ENCODE measurements around the gene PRSS56.

PRSS56 gene

DNA sequence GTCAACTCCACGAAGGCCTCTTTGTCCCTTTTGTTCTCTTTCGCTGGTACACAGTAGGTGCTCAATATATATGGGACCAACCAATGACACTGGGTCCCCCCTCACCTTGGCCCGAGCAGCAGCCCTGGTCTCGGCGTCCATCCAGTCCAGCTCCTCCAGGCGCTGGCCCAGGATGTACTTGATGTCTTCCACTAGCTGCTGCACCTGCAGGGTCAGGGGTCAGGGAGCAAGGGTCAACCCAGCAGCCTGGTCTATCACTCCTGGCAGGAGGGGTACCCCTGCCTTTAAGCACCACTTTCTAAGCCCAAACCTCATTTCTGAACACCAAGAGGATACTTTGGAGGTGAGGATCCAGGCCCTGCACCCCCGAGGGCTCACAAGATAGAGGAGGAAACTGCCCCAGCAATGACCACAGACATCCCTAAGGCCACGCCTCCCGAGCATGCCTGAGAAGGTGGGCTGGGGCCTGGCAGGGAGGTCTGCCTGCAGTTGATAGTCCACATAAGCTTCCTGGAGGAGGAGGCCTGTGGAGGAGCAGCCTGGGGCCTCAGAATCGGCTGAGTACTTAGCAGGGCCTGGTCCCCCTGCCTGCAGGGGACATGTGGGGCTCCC is 36.8 kb upstream of the PRSS56 start:
- Mint-ChIP-seq H3K27me3 (peaks cover 16 to 71% of the 10 kb centered on the region in 2 donors), H3K36me3 (ENCODE audit: insufficient read depth) (no peaks in the 10 kb centered on the region), H3K9me3 (no peaks in the 10 kb centered on the region), H3K27ac (no peak overlapping the region), H3K4me1 (ENCODE audit: low read depth in 2 of 2) (peaks cover 5 to 8% of the 10 kb centered on the region in 2 donors), H3K4me3 (no peak overlapping the region)
- DNase-seq = no peak
- ATAC-seq (replicated peaks) = no peak

DNA sequence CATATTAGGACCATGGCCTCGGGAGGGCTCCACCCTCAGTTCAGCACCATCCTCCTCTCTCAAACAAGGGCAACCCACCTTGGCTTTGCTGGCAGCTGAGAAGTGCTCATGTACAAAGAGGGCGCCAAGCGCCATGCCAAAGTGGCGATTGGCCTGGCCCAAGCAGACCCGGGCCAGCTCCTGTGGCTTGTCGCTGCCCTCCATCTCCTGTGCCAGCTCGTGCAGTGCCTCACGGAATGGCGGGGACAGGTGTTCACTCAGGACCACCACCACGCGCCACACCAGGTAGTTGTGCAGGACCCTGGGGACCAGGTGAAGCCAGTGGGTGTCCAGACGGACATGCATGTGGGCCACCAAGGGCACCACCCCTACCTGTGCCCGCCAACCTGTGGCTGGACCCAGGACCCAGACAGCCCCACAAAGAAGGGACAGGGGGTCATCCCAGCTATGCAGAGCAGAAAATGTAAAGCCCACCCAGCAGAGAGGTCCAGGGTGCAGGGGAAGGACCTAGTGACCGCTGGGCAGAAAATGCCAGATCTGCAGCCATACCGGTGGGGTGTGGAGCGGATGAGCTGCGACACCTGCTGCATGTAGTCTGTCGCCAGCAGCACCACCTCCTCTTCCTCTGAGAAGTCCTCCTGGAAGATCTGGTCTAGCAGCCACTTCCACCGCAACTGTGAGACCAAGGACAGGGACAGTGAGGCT is 36.1 kb upstream of the PRSS56 start:
- no peak for DNase-seq
- Mint-ChIP-seq H3K4me1 (ENCODE audit: low read depth in 2 of 2) (peaks cover 5 to 11% of the 10 kb centered on the region in 2 donors), H3K9me3 (no peaks in the 10 kb centered on the region), H3K4me3 (no peak overlapping the region), H3K27ac (no peak overlapping the region), H3K36me3 (ENCODE audit: insufficient read depth) (no peaks in the 10 kb centered on the region), H3K27me3 (peaks cover 22 to 74% of the 10 kb centered on the region in 2 donors)
- no peak for ATAC-seq (replicated peaks)

DNA sequence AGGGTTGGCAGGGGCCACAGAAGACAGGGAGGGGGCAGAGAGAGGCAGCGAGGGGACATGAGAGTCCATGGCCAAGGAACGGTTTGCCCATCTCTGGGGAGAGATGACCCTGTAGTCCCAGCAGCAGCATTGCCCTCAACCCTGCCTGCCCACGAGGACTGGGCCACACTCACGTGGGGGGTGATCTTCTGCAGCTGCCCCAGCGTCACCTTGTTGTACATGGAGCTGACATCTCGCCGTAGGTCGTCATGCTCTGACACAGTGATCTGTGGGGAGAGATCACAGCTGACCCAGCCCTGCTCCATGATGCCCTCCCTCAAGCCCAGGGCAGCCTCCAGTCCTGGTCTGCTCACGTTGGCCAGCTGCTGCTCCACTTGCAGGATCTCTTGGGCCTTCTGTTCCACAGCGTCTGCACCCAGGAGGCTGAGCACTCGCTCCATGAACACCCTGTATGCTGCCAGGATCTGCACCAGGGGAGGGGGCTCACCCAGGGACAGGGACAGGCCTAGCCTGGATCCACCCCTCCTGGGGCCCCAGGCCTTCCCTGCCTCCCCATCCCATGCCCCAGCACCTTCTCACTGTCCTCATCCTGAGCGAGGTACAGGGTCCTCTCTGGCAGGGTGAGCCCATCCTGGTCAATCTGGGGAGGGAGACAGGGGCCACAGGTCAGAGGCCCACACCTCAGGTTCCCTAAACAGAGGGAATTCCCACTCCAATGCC is 35.4 kb upstream of the PRSS56 start:
- peaks cover 5 to 11% of the 10 kb centered on the region in 2 donors for H3K4me1 Mint-ChIP-seq (ENCODE audit: low read depth in 2 of 2)
- H3K9me3 Mint-ChIP-seq = no peaks in the 10 kb centered on the region
- peak overlapping the region; percentile 31 to 42 for H3K4me3 Mint-ChIP-seq
- H3K36me3 Mint-ChIP-seq (ENCODE audit: insufficient read depth) = no peaks in the 10 kb centered on the region
- H3K27ac Mint-ChIP-seq = no peak overlapping the region
- DNase-seq (no peak), ATAC-seq (replicated peaks) (no peak)
- peaks cover 29 to 74% of the 10 kb centered on the region in 2 donors for H3K27me3 Mint-ChIP-seq

DNA sequence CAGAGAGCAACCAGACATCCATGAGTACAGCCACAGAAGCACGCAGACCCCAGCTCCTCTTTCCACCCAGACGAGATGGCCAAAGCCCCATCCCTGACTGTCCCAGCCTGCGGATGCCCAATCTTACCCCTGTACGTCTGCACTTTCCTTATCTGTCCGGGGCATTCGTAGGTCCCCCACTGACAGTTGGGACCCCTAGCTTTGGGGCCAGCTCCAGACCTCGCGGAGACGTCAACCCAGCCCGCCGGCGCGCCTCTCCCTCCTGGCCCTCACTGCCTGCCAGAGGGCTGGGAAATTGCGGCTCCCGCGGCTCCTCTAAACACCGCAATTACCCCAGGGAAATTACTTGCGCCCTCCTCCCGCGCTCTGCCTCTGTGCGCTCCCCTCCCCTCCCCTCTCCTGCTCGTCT is 34.8 kb upstream of the PRSS56 start:
- peaks cover 35 to 79% of the 10 kb centered on the region in 2 donors for H3K27me3 Mint-ChIP-seq
- H3K27ac Mint-ChIP-seq = no peak overlapping the region
- ATAC-seq (replicated peaks) = no peak
- no peaks in the 10 kb centered on the region for H3K36me3 Mint-ChIP-seq (ENCODE audit: insufficient read depth)
- H3K9me3 Mint-ChIP-seq = no peaks in the 10 kb centered on the region
- H3K4me1 Mint-ChIP-seq (ENCODE audit: low read depth in 2 of 2) = peaks cover 5 to 11% of the 10 kb centered on the region in 2 donors
- H3K4me3 Mint-ChIP-seq = peak overlapping the region; percentile 31 to 42
- DNase-seq = no peak

DNA sequence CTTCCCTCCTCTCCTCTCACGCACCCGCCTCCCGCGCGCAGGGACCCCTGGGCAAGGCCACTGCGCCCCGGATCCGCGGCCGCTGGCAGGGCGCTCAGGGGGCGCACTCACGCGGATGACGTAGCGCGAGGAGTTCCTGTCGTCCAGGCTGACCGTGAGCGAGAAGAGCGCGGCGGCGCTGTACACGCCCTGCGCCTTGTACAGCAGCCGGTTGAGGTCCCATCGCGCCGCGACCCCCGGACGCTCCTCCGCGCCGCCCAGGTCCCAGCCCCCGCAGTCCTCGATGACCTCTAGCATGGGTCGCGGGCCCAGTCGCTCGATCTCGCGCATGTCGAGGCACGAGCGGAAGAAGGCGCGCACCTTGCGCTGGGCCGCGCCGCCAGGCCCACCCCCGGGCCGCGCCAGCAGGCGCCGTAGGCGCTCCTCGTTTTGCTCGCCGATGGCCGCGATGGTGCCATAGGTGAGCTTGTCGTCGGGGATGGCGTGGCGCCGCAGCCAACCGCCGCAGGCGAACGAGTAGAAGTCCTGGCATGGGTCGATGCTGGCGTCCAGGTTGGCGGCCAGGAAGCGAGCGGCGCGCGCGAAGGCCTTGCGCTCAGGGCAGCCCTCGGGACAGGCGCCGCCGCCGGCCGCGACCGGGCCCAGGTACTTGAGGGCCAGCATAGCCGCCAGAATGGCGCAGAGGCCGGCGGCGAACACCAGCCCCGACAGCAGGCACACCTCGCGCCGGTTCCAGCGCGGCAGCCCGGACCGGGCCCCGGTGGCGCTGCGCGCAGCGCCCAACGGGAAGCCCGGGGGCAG is 34.2 kb upstream of the PRSS56 start:
- Mint-ChIP-seq H3K4me3 (peak overlapping the region in 1 of 2 donors; percentile 31), H3K27ac (no peak overlapping the region), H3K27me3 (peaks cover 40 to 80% of the 10 kb centered on the region in 2 donors), H3K9me3 (no peaks in the 10 kb centered on the region), H3K36me3 (ENCODE audit: insufficient read depth) (no peaks in the 10 kb centered on the region), H3K4me1 (ENCODE audit: low read depth in 2 of 2) (peaks cover 5 to 11% of the 10 kb centered on the region in 2 donors)
- no peak for ATAC-seq (replicated peaks)
- no peak for DNase-seq

DNA sequence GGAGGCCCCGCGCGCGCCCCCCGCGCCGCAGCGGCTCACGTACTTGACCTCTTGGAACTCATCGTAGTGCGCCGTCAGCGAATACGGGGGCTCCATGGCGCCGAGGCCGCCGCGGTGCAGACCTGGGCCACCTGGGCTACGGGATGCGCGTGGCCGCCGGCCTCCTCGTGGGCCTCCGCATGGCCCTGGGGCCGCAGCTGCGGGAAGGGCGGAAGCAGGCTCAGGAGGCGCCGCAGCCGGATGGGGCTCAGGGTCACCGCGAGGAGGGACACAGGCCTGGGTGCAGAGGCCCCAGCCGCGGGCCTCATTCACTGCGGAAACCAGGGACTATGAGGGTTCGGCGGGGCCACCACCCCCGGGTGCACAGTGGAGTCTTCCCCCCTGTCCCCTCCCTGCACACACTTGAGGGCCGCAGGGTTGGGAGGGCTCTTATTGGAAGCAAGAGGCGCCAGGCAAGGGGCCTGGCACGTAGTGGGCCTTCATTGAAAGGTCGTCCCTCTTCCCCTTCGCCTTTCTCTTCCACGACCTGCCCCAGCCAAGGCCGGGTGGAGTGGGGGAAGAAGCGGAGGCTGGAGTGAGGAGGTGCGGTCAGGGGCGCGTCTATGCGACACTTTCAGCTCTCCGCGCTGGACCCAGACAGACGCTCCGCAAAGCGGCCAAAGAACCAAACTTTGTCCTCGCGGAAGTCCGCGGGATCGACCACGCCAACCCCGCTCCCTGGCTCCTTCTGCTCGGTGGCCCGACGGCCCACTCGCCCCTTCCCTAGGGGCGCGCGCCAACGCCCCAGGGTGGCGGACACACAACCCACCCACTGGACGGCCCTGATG is 33.4 kb upstream of the PRSS56 start:
- Mint-ChIP-seq H3K4me3 (peak overlapping the region; percentile 8 to 23), H3K9me3 (no peaks in the 10 kb centered on the region), H3K36me3 (ENCODE audit: insufficient read depth) (no peaks in the 10 kb centered on the region), H3K27ac (no peak overlapping the region), H3K4me1 (ENCODE audit: low read depth in 2 of 2) (peaks cover 5 to 8% of the 10 kb centered on the region in 2 donors), H3K27me3 (peaks cover 48 to 80% of the 10 kb centered on the region in 2 donors)
- ATAC-seq (replicated peaks) (no peak), DNase-seq (no peak)

DNA sequence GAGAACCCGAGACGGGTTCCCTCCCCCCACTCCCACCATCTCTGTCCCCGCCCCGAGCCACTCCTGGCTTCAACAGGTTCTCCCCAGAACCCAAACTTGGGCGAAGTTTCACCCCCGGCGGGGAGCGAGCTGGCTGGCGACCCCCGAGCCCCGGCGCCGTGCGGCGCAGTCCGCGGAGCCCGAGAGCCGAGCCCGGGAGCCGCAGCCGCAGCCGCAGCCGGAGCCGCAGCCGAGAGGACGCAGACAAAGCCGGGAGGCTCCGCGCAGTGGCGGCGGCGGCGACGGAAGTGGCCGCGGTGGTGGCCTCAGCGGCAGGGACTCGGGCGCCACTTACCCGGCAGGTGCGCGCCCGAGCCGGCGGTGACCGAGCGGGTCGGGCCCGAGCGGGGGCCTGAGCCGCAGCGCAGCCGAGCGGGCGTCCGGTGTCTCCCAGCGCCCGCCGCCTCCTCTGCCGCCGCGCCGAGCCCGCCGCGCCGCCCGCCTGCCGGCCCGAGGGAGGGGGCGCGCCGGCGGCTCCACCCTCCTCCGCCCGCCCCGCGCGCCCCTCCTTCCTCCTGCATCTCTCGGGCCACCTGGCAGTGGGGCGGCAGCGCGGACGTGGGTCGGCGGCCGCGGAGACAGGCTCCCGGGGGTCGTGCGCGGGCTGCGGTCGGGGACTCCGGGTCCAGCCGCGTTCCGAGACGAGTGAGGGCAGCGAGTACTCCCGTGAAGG is 32.6 kb upstream of the PRSS56 start, which contains the start of gene ECEL1:
Gene ECEL1 (minus strand): TSS at position 450 of the 712 bp plus-strand sequence. CDS start 1,181 bp downstream, outside the sequence.
- DNase-seq (no peak), ATAC-seq (replicated peaks) (no peak)
- Mint-ChIP-seq H3K36me3 (ENCODE audit: insufficient read depth) (no peaks in the 10 kb centered on the region), H3K27ac (peak within 1 kb of the TSS in 1 of 2 donors; percentile 24), H3K4me1 (ENCODE audit: low read depth in 2 of 2) (peaks cover 5 to 8% of the 10 kb centered on the region in 2 donors), H3K9me3 (no peaks in the 10 kb centered on the region), H3K4me3 (peak within 1 kb of the TSS; percentile 40 to 62), H3K27me3 (peaks cover 55 to 80% of the 10 kb centered on the region in 2 donors)

DNA sequence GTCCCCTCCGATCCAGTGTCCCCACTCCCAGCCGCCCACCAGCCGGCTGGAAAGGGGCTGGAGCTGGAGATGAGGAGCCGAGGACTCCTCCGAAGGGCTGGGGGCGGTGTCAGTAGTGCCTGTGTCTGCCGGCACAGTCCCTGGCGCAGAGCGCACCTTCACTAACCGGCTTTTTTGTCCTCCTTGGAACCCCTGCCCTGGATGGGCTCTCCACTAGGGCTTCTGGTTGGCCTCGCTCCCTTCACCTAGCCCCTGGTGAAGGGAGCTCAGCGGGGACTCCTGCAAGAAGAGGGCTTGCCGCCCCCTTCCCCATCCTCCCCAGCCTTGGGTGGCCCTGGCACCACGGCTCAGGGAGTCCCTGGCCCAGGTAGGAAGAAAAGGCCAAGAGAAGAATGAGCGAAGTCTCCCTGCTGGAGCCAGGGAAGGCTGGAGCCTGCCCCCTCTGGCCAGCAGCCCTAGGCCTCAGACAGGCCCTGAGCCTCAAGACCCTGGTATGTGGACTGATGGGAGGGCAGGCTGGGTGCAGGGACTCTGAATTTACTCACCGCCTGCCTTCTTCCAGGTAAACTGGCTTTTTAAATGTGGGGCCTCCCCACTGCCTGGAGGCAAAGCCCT is 32.0 kb upstream of the PRSS56 start:
- Mint-ChIP-seq H3K27ac (no peak overlapping the region), H3K9me3 (no peaks in the 10 kb centered on the region), H3K36me3 (ENCODE audit: insufficient read depth) (no peaks in the 10 kb centered on the region), H3K4me1 (ENCODE audit: low read depth in 2 of 2) (peaks cover 5 to 8% of the 10 kb centered on the region in 2 donors), H3K27me3 (peaks cover 59 to 80% of the 10 kb centered on the region in 2 donors), H3K4me3 (peak overlapping the region; percentile 40 to 62)
- DNase-seq (no peak), ATAC-seq (replicated peaks) (no peak)

DNA sequence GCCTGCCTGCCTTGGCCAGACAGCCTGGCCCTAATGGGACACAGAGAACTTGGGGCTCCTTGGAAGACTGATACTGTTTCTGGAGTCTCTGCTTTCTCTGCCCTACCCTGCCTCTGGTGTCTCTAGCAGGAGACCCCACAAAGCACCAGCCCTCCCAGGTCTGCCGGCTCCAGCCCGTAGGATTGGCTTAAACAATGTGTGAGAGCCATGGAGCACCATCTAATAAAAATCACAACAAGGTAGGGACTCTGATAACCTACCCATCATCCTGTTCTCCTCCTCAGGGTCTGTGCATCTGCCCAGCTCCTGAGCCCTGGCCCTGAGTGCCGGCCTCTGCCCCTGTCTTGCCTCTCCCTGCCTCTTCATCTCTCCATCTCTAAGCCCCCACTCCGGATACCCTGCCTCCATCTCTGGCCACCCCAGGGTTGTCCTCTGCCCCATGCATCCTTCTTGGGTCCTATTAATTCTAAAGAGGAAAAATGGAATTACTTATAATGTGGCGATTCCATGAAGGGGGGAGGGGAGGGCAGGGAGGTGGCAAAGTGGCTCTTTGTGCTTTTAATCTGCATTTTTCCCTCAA is 31.4 kb upstream of the PRSS56 start:
- no peaks in the 10 kb centered on the region for H3K9me3 Mint-ChIP-seq
- DNase-seq (no peak), ATAC-seq (replicated peaks) (no peak)
- peaks cover 5 to 8% of the 10 kb centered on the region in 2 donors for H3K4me1 Mint-ChIP-seq (ENCODE audit: low read depth in 2 of 2)
- peaks cover 59 to 80% of the 10 kb centered on the region in 2 donors for H3K27me3 Mint-ChIP-seq
- H3K27ac Mint-ChIP-seq = peak overlapping the region in 1 of 2 donors; percentile 24
- H3K4me3 Mint-ChIP-seq = peak overlapping the region; percentile 40 to 62
- H3K36me3 Mint-ChIP-seq (ENCODE audit: insufficient read depth) = no peaks in the 10 kb centered on the region

DNA sequence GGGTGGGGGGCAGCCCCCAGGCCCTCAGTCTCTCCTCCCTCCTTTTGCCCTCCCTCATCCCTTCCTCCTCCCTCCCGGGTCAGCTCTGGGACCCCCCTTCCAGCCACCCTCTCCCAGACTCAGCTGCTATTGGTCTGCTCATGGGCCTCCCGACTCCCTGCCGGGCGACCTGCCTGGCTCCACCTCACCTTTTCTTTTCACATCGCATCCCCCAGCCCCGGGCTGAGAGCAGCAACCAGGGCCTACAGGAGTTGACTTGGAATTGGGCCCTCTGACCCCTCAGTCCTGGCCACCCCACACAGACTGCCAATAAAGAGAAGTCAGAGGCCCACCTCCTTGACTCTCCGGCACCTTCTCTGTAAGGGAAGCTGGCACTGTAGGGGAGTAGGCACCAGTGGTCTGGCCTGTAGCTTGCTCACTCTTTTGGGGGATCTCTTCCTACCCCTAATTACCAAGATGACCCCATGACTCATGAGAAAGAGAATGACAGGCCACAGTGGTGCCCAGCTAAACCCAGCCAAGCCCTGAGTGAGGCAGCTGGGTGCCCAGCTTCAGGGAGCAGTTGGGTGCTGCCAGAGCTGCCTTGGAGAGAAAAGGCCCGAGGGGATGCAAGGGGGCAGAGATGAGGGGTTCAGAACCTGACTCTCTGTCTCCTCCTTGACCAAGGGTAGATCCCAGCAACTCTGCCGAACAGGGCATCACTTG is 30.5 kb upstream of the PRSS56 start:
- H3K36me3 Mint-ChIP-seq (ENCODE audit: insufficient read depth) = no peaks in the 10 kb centered on the region
- H3K27me3 Mint-ChIP-seq = peaks cover 54 to 76% of the 10 kb centered on the region in 2 donors

More for the DNA sequence above, 30.5 kb upstream of the PRSS56 start:
- H3K4me3 Mint-ChIP-seq = no peak overlapping the region
- H3K4me1 Mint-ChIP-seq (ENCODE audit: low read depth in 2 of 2) = peaks cover 5 to 8% of the 10 kb centered on the region in 2 donors
- H3K27ac Mint-ChIP-seq = no peak overlapping the region
- ATAC-seq (replicated peaks) (no peak), DNase-seq (no peak)
- H3K9me3 Mint-ChIP-seq = no peaks in the 10 kb centered on the region

Data from effector memory CD8-positive, alpha-beta T cell (primary cell).